H1 (cell line): ENCODE data around the gene STK31. TPM values are rescaled to one million over a fixed set of nuclear protein-coding genes. Genes with fewer than 3 reads are reported as not detected.

ENCODE experiments used
- CTCF ChIA-PET: fragments of 300-600 bp; sonication (Branson Sonifier 250); formaldehyde crosslinking; loops from one replicate; lab custom pipeline; 2021; ENCODE audit not compliant: partially characterized antibody; lab: Charles Lee
- POLR2A ChIA-PET: fragments of 300-600 bp; sonication (Branson Sonifier 250); formaldehyde crosslinking; loops from one replicate; lab custom pipeline; 2021; ENCODE audit warnings: inconsistent platforms; ENCODE audit not compliant: partially characterized antibody; lab: Charles Lee
- DNase-seq, 2 experiments: peaks; one replicate each; pipeline versions ENCODE4 v3.0.0 to v3.0.0-alpha.2; 2010 to 2022; ENCODE audit warnings: low spot score in 2 of 2, low read depth in 1 of 2, mixed read lengths in 1 of 2
- FAIRE-seq: peaks from 2 replicates; lab custom pipeline; 2011; peaks lifted over from hg19 to GRCh38; lab: Jason Lieb, UNC
- H2AFZ ChIP-seq: 2 replicates; pipeline ENCODE4 v1.8.1; 2012; ENCODE audit warnings: low read length, inconsistent platforms
- H2AK5ac ChIP-seq: 2 replicates; pipeline ENCODE4 v1.6.1; 2013; ENCODE audit warnings: low read depth, low read length
- H2BK120ac ChIP-seq: replicated peaks from 2 replicates; pipeline ENCODE3; 2013; ENCODE audit warnings: low read depth, low read length, inconsistent platforms
- H2BK12ac ChIP-seq: 2 replicates; pipeline ENCODE4 v1.6.1; 2013; ENCODE audit warnings: low read depth, low read length
- H2BK15ac ChIP-seq: 2 replicates; pipeline ENCODE4 v1.6.1; 2013; ENCODE audit warnings: low read length
- H2BK20ac ChIP-seq: 2 replicates; pipeline ENCODE4 v1.6.1; 2013; ENCODE audit warnings: low read length
- H2BK5ac ChIP-seq: 2 replicates; pipeline ENCODE4 v1.6.1; 2013; ENCODE audit warnings: low read depth, low read length
- H3K14ac ChIP-seq: 2 replicates; pipeline ENCODE4 v1.6.1; 2013; ENCODE audit warnings: inconsistent platforms; ENCODE audit not compliant: insufficient read length
- H3K18ac ChIP-seq: 2 replicates; pipeline ENCODE4 v1.6.1; 2013; ENCODE audit warnings: low read length; ENCODE audit errors: extremely low read depth
- H3K23ac ChIP-seq: 2 replicates; pipeline ENCODE4 v1.6.1; 2013; ENCODE audit warnings: inconsistent platforms; ENCODE audit not compliant: insufficient read length
- H3K23me2 ChIP-seq: 2 replicates; pipeline ENCODE4 v1.6.1; 2013; ENCODE audit warnings: low read depth, low read length
- H3K27ac ChIP-seq: 2 replicates; pipeline ENCODE4 v1.6.1; 2011; ENCODE audit warnings: low read depth, low read length, inconsistent platforms
- H3K27me3 ChIP-seq, 4 experiments: replicated peaks in 1 of 4; 1 replicate in 1 of 4; 2 replicates in 3 of 4; pipeline versions ENCODE4 v1.6.1 to v1.8.1; 2011 to 2013; ENCODE audit warnings: low read length in 3 of 4, mild to moderate bottlenecking in 3 of 4, inconsistent platforms in 2 of 4, mixed read lengths in 2 of 4, moderate library complexity in 1 of 4; ENCODE audit not compliant: control insufficient read depth in 3 of 4, insufficient read depth in 3 of 4; ENCODE audit errors: extremely low read depth in 1 of 4
- H3K36me3 ChIP-seq, 4 experiments: 2 replicates each; pipeline versions ENCODE4 v1.6.1 to v1.8.1; 2011 to 2013; ENCODE audit warnings: mild to moderate bottlenecking in 4 of 4, low read length in 3 of 4, moderate library complexity in 2 of 4, control low read depth in 1 of 4, inconsistent platforms in 1 of 4; ENCODE audit not compliant: insufficient read depth in 4 of 4, control insufficient read depth in 2 of 4
- H3K4ac ChIP-seq: replicated peaks from 2 replicates; pipeline ENCODE3; 2013; ENCODE audit warnings: low read length, low read depth, mixed read lengths, inconsistent platforms; ENCODE audit not compliant: insufficient read length
- H3K4me1 ChIP-seq, 4 experiments: replicated peaks in 1 of 4; 1 replicate in 1 of 4; 2 replicates in 3 of 4; pipeline versions ENCODE4 v1.6.1 to v1.8.1; 2011 to 2013; ENCODE audit warnings: low read length in 3 of 4, inconsistent platforms in 2 of 4, mixed read lengths in 1 of 4; ENCODE audit not compliant: insufficient read depth in 4 of 4, control insufficient read depth in 3 of 4
- H3K4me2 ChIP-seq, 2 experiments: 2 replicates each; pipeline versions ENCODE4 v1.6.1 to v1.8.1; 2011 to 2013; ENCODE audit warnings: low read depth in 2 of 2, low read length in 2 of 2, control low read depth in 1 of 2, inconsistent platforms in 1 of 2, mild to moderate bottlenecking in 1 of 2; ENCODE audit not compliant: insufficient read depth in 1 of 2
- H3K4me3 ChIP-seq, 4 experiments: fragments of 200-600, 300-600 bp in 1 of 4; sonication (generic), shearing (Covaris generic), sonication (Bioruptor Twin) in 1 of 4; 2 replicates each; pipeline versions ENCODE4 v1.5.1 to v1.8.1; 2011 to 2016; ENCODE audit warnings: low read length in 4 of 4, low read depth in 3 of 4, control low read depth in 2 of 4, inconsistent platforms in 2 of 4, mild to moderate bottlenecking in 2 of 4, mixed read lengths in 1 of 4, moderate library complexity in 1 of 4; ENCODE audit not compliant: insufficient read depth in 2 of 4; ENCODE audit errors: extremely low read depth in 1 of 4
- H3K56ac ChIP-seq: replicated peaks from 2 replicates; pipeline ENCODE3; 2013; ENCODE audit warnings: low read depth, mild to moderate bottlenecking, mixed read lengths, low read length, inconsistent platforms; ENCODE audit not compliant: insufficient read length
- H3K79me1 ChIP-seq: 2 replicates; pipeline ENCODE4 v1.6.1; 2013; ENCODE audit warnings: low read depth, low read length, control low read depth
- H3K79me2 ChIP-seq, 2 experiments: 2 replicates each; pipeline versions ENCODE4 v1.6.1 to v1.8.1; 2012 to 2013; ENCODE audit warnings: low read length in 2 of 2, mild to moderate bottlenecking in 2 of 2, inconsistent platforms in 1 of 2; ENCODE audit not compliant: insufficient read depth in 2 of 2, control insufficient read depth in 1 of 2
- H3K9ac ChIP-seq, 4 experiments: replicated peaks in 1 of 4; 1 replicate in 1 of 4; 2 replicates in 3 of 4; pipeline versions ENCODE4 v1.6.1 to v1.8.1; 2011 to 2013; ENCODE audit warnings: low read depth in 3 of 4, low read length in 3 of 4, control low read depth in 2 of 4, mild to moderate bottlenecking in 2 of 4, moderate library complexity in 2 of 4, inconsistent platforms in 1 of 4; ENCODE audit errors: extremely low read depth in 1 of 4
- H3K9me3 ChIP-seq, 2 experiments: 2 replicates each; pipeline versions ENCODE4 v1.6.1 to v1.8.1; 2012 to 2013; ENCODE audit warnings: mild to moderate bottlenecking in 2 of 2, moderate library complexity in 2 of 2, control low read depth in 1 of 2, inconsistent platforms in 1 of 2, low read depth in 1 of 2, low read length in 1 of 2, mixed read lengths in 1 of 2; ENCODE audit not compliant: insufficient read depth in 2 of 2
- H4K20me1 ChIP-seq, 2 experiments: replicated peaks in 1 of 2; 2 replicates each; pipeline versions ENCODE3 to v1.8.1; 2011 to 2013; ENCODE audit warnings: inconsistent platforms in 2 of 2, low read length in 2 of 2, mild to moderate bottlenecking in 1 of 2; ENCODE audit not compliant: insufficient read depth in 2 of 2, control insufficient read depth in 1 of 2
- H4K5ac ChIP-seq: 2 replicates; pipeline ENCODE4 v1.6.1; 2013; ENCODE audit warnings: low read length, low read depth, mixed read lengths, inconsistent platforms; ENCODE audit not compliant: insufficient read length
- H4K8ac ChIP-seq: 2 replicates; pipeline ENCODE4 v1.8.0; 2013; ENCODE audit warnings: mild to moderate bottlenecking, moderate library complexity, low read length, inconsistent platforms; ENCODE audit not compliant: insufficient read depth; ENCODE audit errors: extremely low read depth
- H4K91ac ChIP-seq: replicated peaks from 2 replicates; pipeline ENCODE3; 2013; ENCODE audit warnings: low read length, mixed read lengths, inconsistent platforms; ENCODE audit not compliant: insufficient read length
- ASH2L ChIP-seq: fragments of 200-600, 300-600 bp; sonication (generic); IDR thresholded peaks from one replicate; pipeline ENCODE4 v1.7.1; 2017; ENCODE audit warnings: low read length
- CHD1 ChIP-seq: IDR thresholded peaks from 2 replicates; pipeline ENCODE4 v1.6.1; 2012; ENCODE audit warnings: low read depth, low read length, improper control_type of control experiment
- CTBP2 ChIP-seq: IDR thresholded peaks from 2 replicates; pipeline ENCODE4 v1.7.0; 2011; ENCODE audit warnings: borderline replicate concordance, mild to moderate bottlenecking, moderate library complexity, mixed read lengths, low read length; ENCODE audit not compliant: insufficient read depth, insufficient read length
- PHF8 ChIP-seq: fragments of 200-600 bp; sonication (generic); conservative IDR thresholded peaks from 2 replicates; pipeline ENCODE4 v1.7.1; 2012; ENCODE audit warnings: low read depth, mild to moderate bottlenecking, inconsistent platforms, low read length, moderate library complexity
- WGBS, 2 experiments: shearing (Covaris generic) in 1 of 2; methylation state at CpG; one replicate each; pipeline versions ENCODE4 v1.1.6 to v1.1.7; 2013 to 2015; ENCODE audit warnings: low lambda C conversion rate in 2 of 2, mixed read lengths in 2 of 2, inconsistent platforms in 1 of 2, low coverage in 1 of 2, missing lambda C conversion rate in 1 of 2; ENCODE audit not compliant: insufficient replicate concordance in 2 of 2, insufficient coverage in 1 of 2, insufficient read length in 1 of 2; ENCODE audit errors: extremely low coverage in 1 of 2, missing lambda C conversion rate in 1 of 2; 5-methylcytosine and 5-hydroxymethylcytosine counted together
- polyA plus RNA-seq, 7 experiments: library from polyadenylated mRNA; depleted of rRNA in 3 of 7; stranded (reverse) in 5 of 7; unstranded in 2 of 7; fragments of >200 nt in 5 of 7; fragments of 200-250 nt in 2 of 7; gene quantifications; 1 replicate in 5 of 7; 2 replicates in 1 of 7; 4 replicates in 1 of 7; pipeline versions ENCODE4 v1.2.1 to v1.2.3, GENCODE V29; 2011 to 2013; ENCODE audit warnings: missing spikeins in 2 of 7, mixed read lengths in 2 of 7
- total RNA-seq: library from RNA; stranded (reverse); fragmentation: NEBNext Ultra II Directional; extraction: Animal tissue kit (Norgen Biotek cat#: 25700); gene quantifications from 2 replicates; pipeline ENCODE4 v1.2.1, GENCODE V29; 2021
- TF ChIP-seq, protein P1 (sequence below): IDR thresholded peaks from 2 replicates; pipeline ENCODE4 v1.6.1; 2011; ENCODE audit warnings: low read depth, mild to moderate bottlenecking, low read length; ENCODE audit not compliant: insufficient read depth

The STK31 gene
- total and polyA plus RNA-seq, 2 of the 8 experiments (the other 6 are each of a cell fraction or from before 2014, with no cell fraction given): 0.15 to 0.32 TPM

DNA sequence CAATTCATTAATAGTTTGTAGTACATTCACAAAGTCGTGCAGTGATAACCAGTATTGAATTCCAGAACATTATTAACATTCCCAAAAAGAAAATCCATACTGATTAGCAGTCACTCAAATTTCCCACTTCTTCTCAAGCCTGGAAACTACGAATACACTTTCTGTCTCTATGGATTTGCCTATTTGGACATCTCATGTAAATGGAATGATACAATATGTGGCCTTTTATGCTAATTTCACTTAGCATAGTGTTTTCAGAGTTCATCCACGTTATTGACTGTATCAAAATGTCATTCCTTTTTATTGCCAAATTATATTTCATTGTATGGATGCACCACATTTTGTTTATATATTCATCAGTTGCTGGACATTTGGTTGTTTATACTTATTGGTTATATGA lies 78.8 kb downstream of the STK31 start:
- no peaks in the 10 kb centered on the region for H3K79me2 ChIP-seq
- no peak overlapping the region for H3K4ac ChIP-seq
- no peak overlapping the region for H3K14ac ChIP-seq
- H2BK120ac ChIP-seq: no peak overlapping the region
- H3K79me1 ChIP-seq: no peaks in the 10 kb centered on the region
- no peaks in the 10 kb centered on the region for H3K27me3 ChIP-seq
- no peak overlapping the region for H3K27ac ChIP-seq
- no peak overlapping the region for H2AFZ ChIP-seq
- no peak overlapping the region for H2BK20ac ChIP-seq
- H2BK12ac ChIP-seq: no peak overlapping the region
- H2BK15ac ChIP-seq: no peak overlapping the region
- no peak overlapping the region for H3K4me3 ChIP-seq
- no peak overlapping the region for H2AK5ac ChIP-seq
- ChIA-PET POLR2A (no interaction called here), CTCF (no interaction called here)
- H4K5ac ChIP-seq: no peak overlapping the region
- H3K23me2 ChIP-seq: no peaks in the 10 kb centered on the region
- H4K20me1 ChIP-seq: no peaks in the 10 kb centered on the region
- no peak overlapping the region for H3K56ac ChIP-seq
- FAIRE-seq (no peak), DNase-seq (no peak)
- no peak overlapping the region for H3K23ac ChIP-seq
- no peak overlapping the region for H2BK5ac ChIP-seq
- 88% methylated on average over 3 of the region's 3 CpGs; no CpG with 5 or more reads in 1 of the 2 experiments for WGBS, 2 experiments
- no peak for TF ChIP-seq CHD1
- TF ChIP-seq, protein P1, sequence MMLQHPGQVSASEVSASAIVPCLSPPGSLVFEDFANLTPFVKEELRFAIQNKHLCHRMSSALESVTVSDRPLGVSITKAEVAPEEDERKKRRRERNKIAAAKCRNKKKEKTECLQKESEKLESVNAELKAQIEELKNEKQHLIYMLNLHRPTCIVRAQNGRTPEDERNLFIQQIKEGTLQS: no peak
- no peak for TF ChIP-seq PHF8
- no peak for TF ChIP-seq ASH2L
- no peak for TF ChIP-seq CTBP2
- H4K91ac ChIP-seq: no peak overlapping the region
- no peak overlapping the region for H3K9ac ChIP-seq
- H3K9me3 ChIP-seq: peaks cover 0 to 4% of the 10 kb centered on the region in 2 experiments; a peak in 1 of 4 replicates
- H3K36me3 ChIP-seq: no peaks in the 10 kb centered on the region
- no peak overlapping the region for H3K4me2 ChIP-seq
- no peak overlapping the region for H4K8ac ChIP-seq
- no peaks in the 10 kb centered on the region for H3K4me1 ChIP-seq
- H3K18ac ChIP-seq: no peak overlapping the region
